GM18861 (cell line): Measurements from ENCODE around the gene CHST13.
"Not testable (repeated sequence)": the region's sequence is repeated elsewhere in the genome, so short reads cannot be mapped to it uniquely, and the experiment has no call there.

Experiments used
- ATAC-seq: cut with Tn5 transposase; IDR thresholded peaks from one replicate; pipeline ENCODE4 v1.9.1; 2021; ENCODE audit not compliant: unreplicated experiment

The CHST13 gene

GRCh38 chr3:126580746-126581145 is 56.8 kb downstream of the CHST13 start:
- ATAC-seq, result no peak

GRCh38 chr3:126581569-126581968 is 57.6 kb downstream of the CHST13 start:
- ATAC-seq, result no peak

GRCh38 chr3:126582311-126582710 is 58.4 kb downstream of the CHST13 start:
- no peak for ATAC-seq

GRCh38 chr3:126591515-126591914 is 67.6 kb downstream of the CHST13 start:
- not testable (repeated sequence) for ATAC-seq
